Measurements from ENCODE around the gene GALNS. TPM values are rescaled to one million over a fixed set of nuclear protein-coding genes. Genes with fewer than 3 reads are reported as not detected.

The GALNS gene
- total and polyA plus RNA-seq, 2 donors (not counting 3 experiments of a cell fraction or from before 2014, with no cell fraction given) = 21.8 to 40.2 TPM

- Histone ChIP-seq H3K36me3 (ENCODE audit: control insufficient read depth in 2 of 2, extremely low read depth in 1 of 2, insufficient read depth in 2 of 2, low read length in 2 of 2) (no peaks in the 10 kb centered on the region), H4K20me1 (replicated peaks; ENCODE audit: control insufficient read depth, extremely low read depth, insufficient read depth, low read length) (no peaks in the 10 kb centered on the region), H3K4me1 (ENCODE audit: control insufficient read depth, extremely low read depth, insufficient read depth, low read length) (peaks cover 8% of the 10 kb centered on the region), H3K9ac (replicated peaks; ENCODE audit: extremely low read depth, insufficient read depth, low read length) (no peak overlapping the region), H3K9me3 (replicated peaks; ENCODE audit: control insufficient read depth, insufficient read depth, low read length) (no peaks in the 10 kb centered on the region), H3K79me2 (ENCODE audit: control insufficient read depth, insufficient read depth, low read length) (peaks cover 18% of the 10 kb centered on the region), H3K27ac (ENCODE audit: insufficient read depth, low read depth, low read length) (no peak overlapping the region), H3K4me2 (ENCODE audit: insufficient read depth, low read length) (no peak overlapping the region), H3K27me3 (ENCODE audit: control insufficient read depth in 2 of 2, insufficient read depth in 2 of 2, low read length in 2 of 2) (peaks cover 0 to 3% of the 10 kb centered on the region in 2 experiments), H2AFZ (ENCODE audit: low read depth, low read length) (no peak overlapping the region), H3K4me3 (replicated peaks in 1 of 3; ENCODE audit: insufficient read depth in 1 of 3, low read depth in 1 of 3, low read length in 3 of 3) (no peak overlapping the region), H3K9me1 (replicated peaks; ENCODE audit: control insufficient read depth, extremely low read depth, insufficient read depth, low read length) (no peaks in the 10 kb centered on the region)
- ChIA-PET POLR2A (no interaction called here), CTCF (interaction anchor here (0.8 to 5.2 kb wide), 5 partner anchors 11 to 50 kb away, joined by 3 to 56 read pairs (median 4); no protein-coding TSS in a partner anchor)
- DNase-seq (ENCODE audit: low read depth, low spot score) (no peak), FAIRE-seq (no peak)
- TF ChIP-seq JUN (IDR thresholded peaks at IDR 0.05; ENCODE audit: borderline replicate concordance, insufficient read depth, insufficient read length, low read depth) (no peak), MYC (IDR thresholded peaks at IDR 0.05; ENCODE audit: low read depth, low read length) (no peak), EZH2 (IDR thresholded peaks at IDR 0.05; ENCODE audit: borderline replicate concordance, low read depth, low read length, severe bottlenecking) (no peak), GATA2 (IDR thresholded peaks at IDR 0.05; ENCODE audit: insufficient read depth, insufficient read length, low read depth, low read length) (no peak), POLR2AphosphoS5 (IDR thresholded peaks at IDR 0.05; ENCODE audit: insufficient read depth, low read depth, low read length) (no peak), MAX (IDR thresholded peaks at IDR 0.05; ENCODE audit: insufficient read depth, insufficient read length) (no peak)
- intact Hi-C loops (cut with micrococcal nuclease) (no loop called here), dilution Hi-C loops (cut with MboI; ENCODE audit: extremely low pct_ligation_motif_present, low sequenced_read_pairs) (no loop called here)
- no TSS peak for BruUV-seq (replicated peaks)
These were observed 69.0 kb downstream of the GALNS start for GRCh38 chr16:88787579-88788314.
